GM23338 (cell line): ENCODE data around the gene ZFP36L1. TPM values are rescaled to one million over a fixed set of nuclear protein-coding genes. Genes with fewer than 3 reads are reported as not detected.

Source experiments
- ATAC-seq: fragments of 200-7000 bp; cut with Tn5 transposase; 3 replicates; pipeline ENCODE4 v1.9.1; 2020
- DNase-seq: peaks from one replicate; pipeline ENCODE4 v3.0.0-alpha.2; 2015; ENCODE audit warnings: low spot score
- H2AFZ ChIP-seq: fragments of 200-600 bp; sonication (generic); 2 replicates; pipeline ENCODE4 v1.8.0; 2016; ENCODE audit warnings: antibody characterized with exemption, mild to moderate bottlenecking, moderate library complexity
- H3F3A ChIP-seq: fragments of 200-600 bp; sonication (generic); replicated peaks from 2 replicates; pipeline ENCODE4 v1.8.0; 2017; ENCODE audit warnings: antibody characterized with exemption, mixed run types, low read depth
- H3K27ac ChIP-seq: fragments of 200-600 bp; sonication (generic); 2 replicates; pipeline ENCODE4 v1.6.1; 2016; ENCODE audit warnings: low read depth
- H3K27me3 ChIP-seq: fragments of 200-600 bp; sonication (generic); 2 replicates; pipeline ENCODE4 v1.8.0; 2016; ENCODE audit warnings: mild to moderate bottlenecking, mixed run types, moderate library complexity; ENCODE audit not compliant: insufficient read depth
- H3K36me3 ChIP-seq: fragments of 200-600 bp; sonication (generic); 2 replicates; pipeline ENCODE4 v1.8.0; 2016; ENCODE audit warnings: mild to moderate bottlenecking; ENCODE audit not compliant: insufficient read depth
- H3K4me1 ChIP-seq: fragments of 200-600 bp; sonication (generic); 2 replicates; pipeline ENCODE4 v1.8.0; 2016; ENCODE audit warnings: mild to moderate bottlenecking, moderate library complexity; ENCODE audit not compliant: insufficient read depth
- H3K4me2 ChIP-seq: fragments of 200-600 bp; sonication (generic); 2 replicates; pipeline ENCODE4 v1.7.1; 2017; ENCODE audit warnings: mixed run types
- H3K4me3 ChIP-seq: fragments of 200-600 bp; sonication (generic); 2 replicates; pipeline ENCODE4 v1.6.1; 2016; ENCODE audit warnings: mixed run types
- H3K79me2 ChIP-seq: fragments of 200-600 bp; sonication (generic); replicated peaks from 2 replicates; pipeline ENCODE4 v1.8.0; 2017; ENCODE audit warnings: mild to moderate bottlenecking; ENCODE audit not compliant: insufficient read depth
- H3K9me2 ChIP-seq: fragments of 200-600 bp; sonication (generic); 2 replicates; pipeline ENCODE4 v1.8.0; 2017; ENCODE audit not compliant: insufficient read depth
- H4K20me1 ChIP-seq: fragments of 200-600 bp; sonication (generic); replicated peaks from 2 replicates; pipeline ENCODE4 v1.8.0; 2017; ENCODE audit warnings: mild to moderate bottlenecking; ENCODE audit not compliant: insufficient read depth
- H3K27ac Mint-ChIP-seq: 2 replicates; pipeline ENCODE4 v1.8.0; 2020; ENCODE audit warnings: inconsistent platforms, mild to moderate bottlenecking, moderate library complexity, mixed read lengths
- H3K27me3 Mint-ChIP-seq: 3 replicates; pipeline ENCODE4 v1.8.0; 2022; ENCODE audit warnings: low read depth, mild to moderate bottlenecking, moderate library complexity, mixed read lengths, inconsistent platforms; ENCODE audit not compliant: insufficient read depth, poor library complexity
- H3K36me3 Mint-ChIP-seq: 3 replicates; pipeline ENCODE4 v1.8.0; 2021; ENCODE audit warnings: low read depth, mild to moderate bottlenecking, inconsistent platforms, moderate library complexity, mixed read lengths
- H3K4me1 Mint-ChIP-seq: 3 replicates; pipeline ENCODE4 v1.8.0; 2020; ENCODE audit warnings: mild to moderate bottlenecking, inconsistent platforms, mixed read lengths
- H3K4me3 Mint-ChIP-seq: 3 replicates; pipeline ENCODE4 v1.8.0; 2021; ENCODE audit warnings: moderate library complexity, mild to moderate bottlenecking, inconsistent platforms, mixed read lengths
- H3K9me3 Mint-ChIP-seq: 3 replicates; pipeline ENCODE4 v1.8.0; 2020; ENCODE audit warnings: moderate library complexity, mild to moderate bottlenecking, inconsistent platforms, mixed read lengths
- CREB1 ChIP-seq: fragments of 250-450 bp; sonication (Bioruptor Pico); IDR thresholded peaks from 2 replicates; pipeline ENCODE4 v1.5.0; 2020; ENCODE audit warnings: low read depth, mild to moderate bottlenecking, moderate library complexity
- CTCF ChIP-seq, 2 experiments: fragments of 200-600 bp in 1 of 2; sonication (generic) in 1 of 2; conservative IDR thresholded peaks; 2 replicates each; pipeline versions ENCODE4 v1.5.1 to v1.6.1; 2016 to 2017; ENCODE audit warnings: antibody characterized with exemption in 2 of 2, low read depth in 2 of 2, mild to moderate bottlenecking in 2 of 2, moderate library complexity in 1 of 2
- ETS1 ChIP-seq: IDR thresholded peaks from 2 replicates; pipeline ENCODE4 v1.6.1; 2016; ENCODE audit warnings: antibody characterized with exemption
- EZH2 ChIP-seq: fragments of 200-600 bp; sonication (generic); IDR thresholded peaks from one replicate; pipeline ENCODE4 v1.8.0; 2017; ENCODE audit warnings: antibody characterized with exemption, mild to moderate bottlenecking, low read depth; ENCODE audit not compliant: unreplicated experiment
- EZH2phosphoT487 ChIP-seq: fragments of 200-600 bp; sonication (generic); IDR thresholded peaks from one replicate; pipeline ENCODE4 v1.8.1; 2018; ENCODE audit warnings: antibody characterized with exemption; ENCODE audit not compliant: unreplicated experiment
- JUNB ChIP-seq: IDR thresholded peaks from one replicate; pipeline ENCODE4 v1.6.1; 2016; ENCODE audit warnings: antibody characterized with exemption; ENCODE audit not compliant: unreplicated experiment
- REST ChIP-seq: IDR thresholded peaks from one replicate; pipeline ENCODE4 v1.6.1; 2018; ENCODE audit warnings: antibody characterized with exemption; ENCODE audit not compliant: unreplicated experiment
- ZNF114 ChIP-seq: fragments of 250-450 bp; sonication (Bioruptor Pico); IDR thresholded peaks from 2 replicates; pipeline ENCODE4 v1.5.0; 2020; ENCODE audit warnings: mild to moderate bottlenecking, moderate library complexity
- ZNF462 ChIP-seq: fragments of 250-450 bp; sonication (Bioruptor Pico); IDR thresholded peaks from 2 replicates; pipeline ENCODE4 v1.5.0; 2020; ENCODE audit warnings: mild to moderate bottlenecking, moderate library complexity
- polyA plus RNA-seq: library from polyadenylated mRNA; unstranded; fragments of >200 nt; fragmentation: Nextera tagmentation; extraction: Ambion mirVana; gene quantifications from 2 replicates; pipeline ENCODE4 v1.2.1, GENCODE V29; 2016
- total RNA-seq: library from RNA; depleted of rRNA; stranded (reverse); fragments of >200 nt; shearing (Covaris generic); gene quantifications from 2 replicates; pipeline ENCODE4 v1.2.3, GENCODE V29; 2014

ZFP36L1 gene
- total and polyA plus RNA-seq, 2 experiments from 2014 or later = 148 to 382 TPM

GRCh38 chr14:68757618-68758081, 35.2 kb downstream of the ZFP36L1 start:
- no peaks in the 10 kb centered on the region for H3K9me2 ChIP-seq
- no peaks in the 10 kb centered on the region for H3K4me1 ChIP-seq
- peaks cover 7% of the 10 kb centered on the region for H3K4me1 Mint-ChIP-seq
- DNase-seq (no peak), ATAC-seq (no peak)
- H3K79me2 ChIP-seq = no peaks in the 10 kb centered on the region
- no peak overlapping the region for H3K4me3 ChIP-seq
- TF ChIP-seq CTCF (conservative IDR thresholded peaks at IDR 0.05; ENCODE audit: low read depth in 2 of 2) (no peak), CREB1 (no peak), EZH2 (no peak), JUNB (no peak), EZH2phosphoT487 (no peak), ZNF462 (CRISPR knock-in tag) (no peak), ZNF114 (CRISPR knock-in tag) (no peak), REST (no peak), ETS1 (no peak)
- H2AFZ ChIP-seq = no peak overlapping the region
- H3K36me3 ChIP-seq = no peaks in the 10 kb centered on the region
- no peaks in the 10 kb centered on the region; the same call in 2 of the 3 replicates for H3K36me3 Mint-ChIP-seq
- H3F3A ChIP-seq = no peaks in the 10 kb centered on the region
- H3K27ac Mint-ChIP-seq = no peak overlapping the region
- no peak overlapping the region for H3K4me3 Mint-ChIP-seq
- no peaks in the 10 kb centered on the region for H4K20me1 ChIP-seq
- no peak overlapping the region for H3K4me2 ChIP-seq
- H3K27me3 ChIP-seq = no peaks in the 10 kb centered on the region
- H3K27me3 Mint-ChIP-seq = peaks cover 9% of the 10 kb centered on the region
- no peak overlapping the region for H3K27ac ChIP-seq
- no peaks in the 10 kb centered on the region for H3K9me3 Mint-ChIP-seq
